ENCODE results near the gene PLA2G4B. TPM values are rescaled to one million over a fixed set of nuclear protein-coding genes. Genes with fewer than 3 reads are reported as not detected.

Gene PLA2G4B
- total RNA-seq, 1 experiment from 2014 or later = 11.0 TPM

GRCh38 chr15:41827880-41828806, 10.5 kb upstream of the PLA2G4B start, which contains the start of gene JMJD7 (continued):
- TF ChIP-seq AR (CRISPR knock-in tag; IDR thresholded peaks at IDR 0.05) (0 out of 2 replicates have a peak, but pooled peaks have one; percentile 12), ZBTB21 (CRISPR knock-in tag; IDR thresholded peaks at IDR 0.05; ENCODE audit: borderline replicate concordance) (no peak), PRDM15 (CRISPR knock-in tag; IDR thresholded peaks at IDR 0.05) (no peak), E2F1 (CRISPR knock-in tag; IDR thresholded peaks at IDR 0.05) (no peak), ATF3 (CRISPR knock-in tag; conservative IDR thresholded peaks at IDR 0.05) (no peak), FOXJ3 (CRISPR knock-in tag; IDR thresholded peaks at IDR 0.05; ENCODE audit: borderline replicate concordance) (no peak), MLX (CRISPR knock-in tag; IDR thresholded peaks at IDR 0.05) (no peak), ETV6 (CRISPR knock-in tag; IDR thresholded peaks at IDR 0.05) (peak; percentile 56; the same call in 1 of the 2 replicates), USF1 (CRISPR knock-in tag; IDR thresholded peaks at IDR 0.05) (no peak), ZNF121 (CRISPR knock-in tag; IDR thresholded peaks at IDR 0.05) (no peak), ZNF317 (CRISPR knock-in tag; IDR thresholded peaks at IDR 0.05; ENCODE audit: borderline replicate concordance, low read depth) (no peak), ZSCAN18 (CRISPR knock-in tag; IDR thresholded peaks at IDR 0.05) (no peak), JAZF1 (CRISPR knock-in tag; IDR thresholded peaks at IDR 0.05) (no peak), HMGXB4 (CRISPR knock-in tag; IDR thresholded peaks at IDR 0.05) (no peak)
